HEK293 (cell line): ENCODE results near the gene CMTM1.

Source experiments
- CTCF ChIA-PET: fragments of 350-600 bp; formaldehyde crosslinking; extraction: SDS; loops from one replicate; lab custom pipeline; 2021; ENCODE audit warnings: antibody characterized with exemption; lab: Yijun Ruan, JAX
- POLR2A ChIA-PET: fragments of 300-600 bp; formaldehyde crosslinking; extraction: SDS; loops from one replicate; lab custom pipeline; 2020; ENCODE audit warnings: antibody characterized with exemption, inconsistent platforms; lab: Yijun Ruan, JAX
- H3K27ac ChIP-seq: fragments of 200-500 bp; sonication (Bioruptor generic); 2 replicates; pipeline ENCODE4 v1.5.1; 2014; ENCODE audit warnings: low read depth, low read length, control low read depth, inconsistent platforms; ENCODE audit errors: extremely low read depth
- H3K36me3 ChIP-seq, 2 experiments: fragments of 200-500 bp in 1 of 2; sonication (Bioruptor generic) in 1 of 2; 1 replicate in 1 of 2; 2 replicates in 1 of 2; pipeline ENCODE4 v1.5.1; 2014 to 2017; ENCODE audit warnings: inconsistent platforms in 2 of 2, low read length in 2 of 2; ENCODE audit not compliant: control insufficient read depth in 2 of 2, insufficient read depth in 1 of 2
- H3K4me1 ChIP-seq: fragments of 200-500 bp; sonication (Bioruptor generic); 2 replicates; pipeline ENCODE4 v1.5.1; 2014; ENCODE audit warnings: mild to moderate bottlenecking, low read length, inconsistent platforms; ENCODE audit not compliant: control insufficient read depth, insufficient read depth
- H3K4me3 ChIP-seq: 2 replicates; pipeline ENCODE4 v1.5.1; 2011; ENCODE audit warnings: low read depth, mild to moderate bottlenecking, control low read depth, low read length, moderate library complexity
- H3K9me3 ChIP-seq: fragments of 200-500 bp; sonication (Bioruptor generic); 2 replicates; pipeline ENCODE4 v1.5.1; 2014; ENCODE audit warnings: low read depth, low read length, inconsistent platforms; ENCODE audit not compliant: control insufficient read depth, insufficient read depth
- KLF7 ChIP-seq: fragments of 450-650 bp; formaldehyde crosslinking; IDR thresholded peaks from 2 replicates; pipeline ENCODE4 v1.5.1; 2016; ENCODE audit warnings: missing biosample characterization, missing genetic modification characterization, borderline replicate concordance
- KLF9 ChIP-seq: fragments of 450-650 bp; formaldehyde crosslinking; IDR thresholded peaks from 2 replicates; pipeline ENCODE4 v1.5.1; 2016; ENCODE audit warnings: missing biosample characterization, missing genetic modification characterization, low read depth
- REPIN1 ChIP-seq: fragments of 450-650 bp; formaldehyde crosslinking; IDR thresholded peaks from 2 replicates; pipeline ENCODE4 v1.5.1; 2017; ENCODE audit warnings: missing biosample characterization, missing genetic modification characterization, low read depth
- TCF7L2 ChIP-seq: IDR thresholded peaks from 2 replicates; pipeline ENCODE4 v1.6.1; 2011; ENCODE audit warnings: low read depth, mild to moderate bottlenecking, inconsistent platforms, low read length, moderate library complexity, borderline replicate concordance
- WT1 ChIP-seq: fragments of 450-650 bp; formaldehyde crosslinking; IDR thresholded peaks from 2 replicates; pipeline ENCODE4 v1.5.1; 2016; ENCODE audit warnings: missing biosample characterization, missing genetic modification characterization
- ZBTB1 ChIP-seq: fragments of 450-650 bp; formaldehyde crosslinking; IDR thresholded peaks from 2 replicates; pipeline ENCODE4 v1.5.1; 2016; ENCODE audit warnings: missing biosample characterization, missing genetic modification characterization
- ZBTB11 ChIP-seq: fragments of 450-650 bp; formaldehyde crosslinking; conservative IDR thresholded peaks from 2 replicates; pipeline ENCODE4 v1.5.1; 2016; ENCODE audit warnings: low read depth, missing biosample characterization, missing genetic modification characterization
- ZBTB49 ChIP-seq: fragments of 450-650 bp; formaldehyde crosslinking; IDR thresholded peaks from 2 replicates; pipeline ENCODE4 v1.5.1; 2016; ENCODE audit warnings: missing biosample characterization, missing genetic modification characterization, low read depth
- ZFP69B ChIP-seq: fragments of 450-650 bp; formaldehyde crosslinking; IDR thresholded peaks from 2 replicates; pipeline ENCODE4 v1.5.1; 2016; ENCODE audit warnings: missing biosample characterization, missing genetic modification characterization
- ZIC2 ChIP-seq: fragments of 450-650 bp; formaldehyde crosslinking; IDR thresholded peaks from 2 replicates; pipeline ENCODE4 v1.5.1; 2016; ENCODE audit warnings: missing biosample characterization, missing genetic modification characterization
- ZNF10 ChIP-seq: fragments of 450-650 bp; formaldehyde crosslinking; IDR thresholded peaks from 2 replicates; pipeline ENCODE4 v1.5.1; 2017; ENCODE audit warnings: missing biosample characterization, missing genetic modification characterization
- ZNF184 ChIP-seq: fragments of 450-650 bp; IDR thresholded peaks from 2 replicates; pipeline ENCODE4 v1.5.1; 2018; ENCODE audit warnings: missing biosample characterization, mild to moderate bottlenecking, missing genetic modification characterization
- ZNF280D ChIP-seq: fragments of 450-650 bp; formaldehyde crosslinking; IDR thresholded peaks from 2 replicates; pipeline ENCODE4 v1.5.1; 2016; ENCODE audit warnings: missing biosample characterization, missing genetic modification characterization
- ZNF324 ChIP-seq: fragments of 450-650 bp; formaldehyde crosslinking; IDR thresholded peaks from 2 replicates; pipeline ENCODE4 v1.5.1; 2016; ENCODE audit warnings: missing biosample characterization, missing genetic modification characterization
- ZNF416 ChIP-seq: fragments of 450-650 bp; formaldehyde crosslinking; IDR thresholded peaks from 2 replicates; pipeline ENCODE4 v1.5.1; 2016; ENCODE audit warnings: missing biosample characterization, missing genetic modification characterization
- ZNF423 ChIP-seq: fragments of 450-650 bp; formaldehyde crosslinking; IDR thresholded peaks from 2 replicates; pipeline ENCODE4 v1.5.1; 2016; ENCODE audit warnings: missing biosample characterization, missing genetic modification characterization
- ZNF426 ChIP-seq: fragments of 450-650 bp; formaldehyde crosslinking; IDR thresholded peaks from 2 replicates; pipeline ENCODE4 v1.5.1; 2017; ENCODE audit warnings: missing biosample characterization, missing genetic modification characterization, mild to moderate bottlenecking, inconsistent platforms, moderate library complexity
- ZNF664 ChIP-seq: fragments of 450-650 bp; formaldehyde crosslinking; IDR thresholded peaks from 2 replicates; pipeline ENCODE4 v1.5.1; 2016; ENCODE audit warnings: missing biosample characterization, missing genetic modification characterization
- ZNF843 ChIP-seq: fragments of 450-650 bp; formaldehyde crosslinking; IDR thresholded peaks from 2 replicates; pipeline ENCODE4 v1.5.1; 2016; ENCODE audit warnings: missing biosample characterization, missing genetic modification characterization
- TF ChIP-seq, protein P1 (sequence below): fragments of 450-650 bp; formaldehyde crosslinking; IDR thresholded peaks from 2 replicates; pipeline ENCODE4 v1.5.1; 2016; ENCODE audit warnings: missing biosample characterization, missing genetic modification characterization, low read depth

CMTM1 gene

DNA sequence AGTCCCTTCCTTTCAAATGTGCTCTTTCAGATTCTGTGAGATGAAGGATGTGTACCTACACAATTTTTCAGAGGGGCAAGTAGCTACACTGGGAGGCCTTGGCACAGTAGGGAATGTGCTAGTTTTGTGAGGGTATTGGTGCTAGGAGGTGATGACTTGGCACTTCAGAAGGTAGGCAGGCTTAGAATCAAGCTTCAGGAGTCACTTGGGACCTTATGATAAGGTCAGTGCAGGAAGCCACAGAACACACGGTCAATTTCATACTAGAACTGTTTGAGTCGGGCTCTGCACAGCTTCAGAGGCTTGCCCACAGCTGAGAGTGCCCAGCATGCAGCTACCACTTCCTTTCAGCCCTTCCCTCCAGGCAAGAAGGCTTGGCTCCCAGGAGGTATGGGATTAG lies 6.1 kb downstream of the CMTM1 start:
- no peak for TF ChIP-seq ZNF843
- TF ChIP-seq ZNF416 = no peak
- TF ChIP-seq ZIC2 (tag by site-specific recombination) = peak; percentile 22; the same call in 1 of the 2 replicates
- TF ChIP-seq ZNF426 = no peak
- TF ChIP-seq, all 188 proteins: peak for 1
- ChIA-PET CTCF (interaction anchor here (1.0 to 1.3 kb wide), 2 partner anchors 9 to 79 kb away, joined by 3 read pairs; no protein-coding TSS in a partner anchor), POLR2A (no interaction called here)
- Histone ChIP-seq H3K4me1 (peaks cover 9% of the 10 kb centered on the region), H3K27ac (no peak overlapping the region), H3K4me3 (no peak overlapping the region), H3K9me3 (no peaks in the 10 kb centered on the region), H3K36me3 (peaks cover 0 to under 1% of the 10 kb centered on the region in 2 experiments; a peak in 1 of 3 replicates)

GRCh38 chr16:66574081-66574480 lies 7.8 kb downstream of the CMTM1 start:
- Histone ChIP-seq H3K27ac (no peak overlapping the region), H3K9me3 (no peaks in the 10 kb centered on the region)
- TF ChIP-seq ZBTB11 (tag by site-specific recombination) (no peak), ZNF423 (tag by site-specific recombination) (no peak), REPIN1 (tag by site-specific recombination) (no peak), KLF7 (tag by site-specific recombination) (no peak), ZFP69B (tag by site-specific recombination) (no peak), ZNF280D (tag by site-specific recombination) (no peak), ZNF10 (no peak), TCF7L2 (no peak), ZBTB49 (tag by site-specific recombination) (no peak), ZBTB1 (tag by site-specific recombination) (no peak), ZNF184 (no peak), ZNF664 (tag by site-specific recombination) (no peak), KLF9 (no peak), WT1 (tag by site-specific recombination) (no peak), ZNF324 (tag by site-specific recombination) (no peak)
- TF ChIP-seq, protein P1, sequence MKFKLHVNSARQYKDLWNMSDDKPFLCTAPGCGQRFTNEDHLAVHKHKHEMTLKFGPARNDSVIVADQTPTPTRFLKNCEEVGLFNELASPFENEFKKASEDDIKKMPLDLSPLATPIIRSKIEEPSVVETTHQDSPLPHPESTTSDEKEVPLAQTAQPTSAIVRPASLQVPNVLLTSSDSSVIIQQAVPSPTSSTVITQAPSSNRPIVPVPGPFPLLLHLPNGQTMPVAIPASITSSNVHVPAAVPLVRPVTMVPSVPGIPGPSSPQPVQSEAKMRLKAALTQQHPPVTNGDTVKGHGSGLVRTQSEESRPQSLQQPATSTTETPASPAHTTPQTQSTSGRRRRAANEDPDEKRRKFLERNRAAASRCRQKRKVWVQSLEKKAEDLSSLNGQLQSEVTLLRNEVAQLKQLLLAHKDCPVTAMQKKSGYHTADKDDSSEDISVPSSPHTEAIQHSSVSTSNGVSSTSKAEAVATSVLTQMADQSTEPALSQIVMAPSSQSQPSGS (tag by site-specific recombination) = no peak
- TF ChIP-seq, all 188 proteins: peak for 0
- H3K4me1 ChIP-seq = peaks cover 8% of the 10 kb centered on the region
- ChIA-PET POLR2A (interaction anchor here (0.6 to 1.0 kb wide), 2 partner anchors 22 to 120 kb away, joined by 3 read pairs; partner anchors contain the start of gene CKLF), CTCF (interaction anchor here (0.7 to 1.3 kb wide), 2 partner anchors 11 to 217 kb away, joined by 3 read pairs; no protein-coding TSS in a partner anchor)
- no peaks in the 10 kb centered on the region for H3K36me3 ChIP-seq
- no peak overlapping the region for H3K4me3 ChIP-seq
